ENCODE measurements around the gene CSNK2A3.

Gene CSNK2A3

DNA sequence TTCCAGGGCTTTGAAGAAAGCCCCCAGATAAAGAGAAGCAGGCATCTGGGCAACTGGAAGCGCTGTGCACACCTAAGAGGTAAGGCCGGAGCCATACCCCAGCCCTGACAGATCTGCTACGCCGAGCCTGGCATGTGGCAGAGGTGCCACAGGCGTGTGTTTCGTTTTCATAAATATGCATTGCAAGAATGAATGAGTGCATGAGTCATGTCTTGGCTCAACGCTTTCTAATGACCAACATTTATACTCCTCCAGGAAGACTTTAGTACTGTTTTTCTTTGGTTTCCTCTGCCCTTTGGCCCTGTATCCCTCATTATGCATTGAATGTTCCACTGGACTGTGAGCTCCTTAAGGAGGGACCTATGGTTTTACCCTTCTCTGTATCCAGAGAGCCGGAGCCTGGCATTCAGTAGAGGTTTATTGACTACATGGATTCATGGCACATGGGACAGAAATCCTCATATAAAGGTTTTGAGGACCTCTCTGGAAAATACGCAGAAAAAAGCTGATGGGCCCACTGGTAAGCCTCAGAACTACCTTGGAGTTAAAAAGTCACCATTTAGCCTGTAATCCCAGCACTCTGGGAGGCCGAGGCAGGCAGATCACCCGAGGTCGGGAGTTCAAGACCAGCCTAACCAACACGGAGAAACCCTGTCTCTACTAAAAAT, 38.9 kb upstream of the CSNK2A3 start:
- Histone ChIP-seq H3K27me3 (ENCODE audit: control insufficient read depth in 5 of 5, insufficient read depth in 4 of 5, low read length in 5 of 5) (peaks cover 0 to 7% (median 0%) of the 10 kb centered on the region in 5 donors), H3K4me1 (ENCODE audit: control insufficient read depth in 5 of 5, insufficient read depth in 5 of 5, low read length in 5 of 5) (peaks cover 3 to 16% (median 6%) of the 10 kb centered on the region in 5 donors), H3K27ac (ENCODE audit: low read depth, low read length) (no peak overlapping the region), H3K36me3 (ENCODE audit: control insufficient read depth in 5 of 5, insufficient read depth in 5 of 5, low read length in 5 of 5) (no peaks in the 10 kb centered on the region), H3K9me3 (ENCODE audit: control insufficient read depth in 5 of 5, low read length in 5 of 5) (no peaks in the 10 kb centered on the region), H3K9ac (ENCODE audit: low read length in 5 of 5) (no peak overlapping the region), H3K4me3 (ENCODE audit: low read depth in 1 of 5, low read length in 5 of 5) (no peak overlapping the region)

DNA sequence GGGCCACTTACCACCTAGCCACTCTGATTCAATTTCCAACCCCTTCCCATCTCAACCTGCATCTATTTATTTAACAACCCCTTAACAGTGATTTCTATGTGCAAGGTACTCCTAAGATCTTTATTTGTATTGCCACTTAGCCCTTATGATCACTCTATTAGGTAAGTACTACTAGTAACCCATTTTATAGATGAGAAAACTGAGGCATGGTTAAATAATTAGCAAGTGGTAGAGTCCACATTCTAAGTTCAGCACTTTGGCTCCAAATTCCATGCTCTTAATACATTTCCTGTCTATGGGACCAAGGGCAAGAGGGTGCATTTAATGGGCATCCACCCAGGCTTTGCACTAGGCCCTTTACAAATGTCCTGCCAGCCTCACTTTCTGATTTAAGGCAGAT, 38.1 kb upstream of the CSNK2A3 start:
- H3K4me1 ChIP-seq (ENCODE audit: control insufficient read depth in 5 of 5, insufficient read depth in 5 of 5, low read length in 5 of 5), result peaks cover 3 to 16% (median 6%) of the 10 kb centered on the region in 5 donors
- H3K4me3 ChIP-seq (ENCODE audit: low read depth in 1 of 5, low read length in 5 of 5), result no peak overlapping the region
- H3K9ac ChIP-seq (ENCODE audit: low read length in 5 of 5), result no peak overlapping the region
- no peaks in the 10 kb centered on the region for H3K36me3 ChIP-seq (ENCODE audit: control insufficient read depth in 5 of 5, insufficient read depth in 5 of 5, low read length in 5 of 5)
- H3K27me3 ChIP-seq (ENCODE audit: control insufficient read depth in 5 of 5, insufficient read depth in 4 of 5, low read length in 5 of 5), result peaks cover 0 to 4% (median 0%) of the 10 kb centered on the region in 5 donors
- no peaks in the 10 kb centered on the region for H3K9me3 ChIP-seq (ENCODE audit: control insufficient read depth in 5 of 5, low read length in 5 of 5)
- no peak overlapping the region for H3K27ac ChIP-seq (ENCODE audit: low read depth, low read length)

DNA sequence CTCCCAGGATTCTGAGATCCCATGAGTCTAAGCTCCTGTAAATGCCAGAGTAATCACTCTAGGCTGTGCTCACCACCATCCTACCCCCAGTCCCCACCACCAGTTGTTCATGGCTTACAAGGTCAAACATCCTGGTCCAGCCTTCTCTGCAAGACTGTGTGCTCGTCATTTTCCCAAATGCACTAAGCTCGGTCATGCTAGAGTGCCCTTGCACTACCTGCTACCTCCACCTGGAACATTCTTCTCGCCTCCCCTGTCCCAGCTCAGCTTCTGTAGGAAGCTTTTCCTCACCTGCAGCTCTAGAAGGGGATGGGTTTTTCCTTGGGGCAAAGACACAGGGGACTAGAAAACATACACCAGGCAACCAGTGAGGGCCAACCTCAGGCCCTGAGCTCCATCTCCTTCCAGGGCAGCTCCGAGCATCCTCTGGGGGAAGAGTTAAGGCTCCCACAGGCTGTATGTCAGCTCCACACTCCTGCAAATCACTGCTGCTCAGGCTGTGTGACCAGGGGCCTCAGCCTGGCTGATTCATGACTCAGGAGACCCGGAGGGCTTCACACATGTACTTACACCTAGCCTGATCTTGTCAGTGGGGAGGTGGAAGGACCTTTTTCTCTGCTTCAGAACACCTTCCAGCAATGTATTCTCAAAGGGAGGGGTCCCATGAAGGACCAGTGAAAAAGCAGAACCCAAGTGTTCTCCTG, 37.2 kb upstream of the CSNK2A3 start:
- peaks cover 3 to 16% (median 6%) of the 10 kb centered on the region in 5 donors for H3K4me1 ChIP-seq (ENCODE audit: control insufficient read depth in 5 of 5, insufficient read depth in 5 of 5, low read length in 5 of 5)
- peaks cover 0 to 4% (median 0%) of the 10 kb centered on the region in 5 donors for H3K27me3 ChIP-seq (ENCODE audit: control insufficient read depth in 5 of 5, insufficient read depth in 4 of 5, low read length in 5 of 5)
- no peak overlapping the region for H3K9ac ChIP-seq (ENCODE audit: low read length in 5 of 5)
- no peak overlapping the region for H3K27ac ChIP-seq (ENCODE audit: low read depth, low read length)
- H3K36me3 ChIP-seq (ENCODE audit: control insufficient read depth in 5 of 5, insufficient read depth in 5 of 5, low read length in 5 of 5), result no peaks in the 10 kb centered on the region
- no peaks in the 10 kb centered on the region for H3K9me3 ChIP-seq (ENCODE audit: control insufficient read depth in 5 of 5, low read length in 5 of 5)
- no peak overlapping the region for H3K4me3 ChIP-seq (ENCODE audit: low read depth in 1 of 5, low read length in 5 of 5)

DNA sequence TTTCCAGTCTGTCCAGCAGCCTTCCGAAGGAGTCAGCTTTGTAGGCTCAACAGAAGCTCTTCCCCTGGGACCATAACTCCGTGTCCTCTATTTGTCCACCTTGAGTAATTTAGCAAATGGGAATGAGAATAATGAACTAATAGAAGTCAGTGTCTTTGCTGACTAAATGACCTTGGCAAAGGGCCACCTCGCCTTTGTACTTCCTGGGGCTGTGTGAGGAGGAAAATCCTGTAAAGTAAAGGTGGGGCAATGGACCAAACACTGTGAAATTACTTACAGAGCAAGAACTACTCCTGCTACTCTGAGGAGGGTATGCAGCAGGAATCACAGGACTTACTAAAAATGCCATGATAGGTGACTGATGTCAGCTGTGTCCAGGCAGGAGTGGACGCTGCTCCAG, 36.2 kb upstream of the CSNK2A3 start:
- H3K36me3 ChIP-seq (ENCODE audit: control insufficient read depth in 5 of 5, insufficient read depth in 5 of 5, low read length in 5 of 5), result no peaks in the 10 kb centered on the region
- no peak overlapping the region for H3K9ac ChIP-seq (ENCODE audit: low read length in 5 of 5)

DNA sequence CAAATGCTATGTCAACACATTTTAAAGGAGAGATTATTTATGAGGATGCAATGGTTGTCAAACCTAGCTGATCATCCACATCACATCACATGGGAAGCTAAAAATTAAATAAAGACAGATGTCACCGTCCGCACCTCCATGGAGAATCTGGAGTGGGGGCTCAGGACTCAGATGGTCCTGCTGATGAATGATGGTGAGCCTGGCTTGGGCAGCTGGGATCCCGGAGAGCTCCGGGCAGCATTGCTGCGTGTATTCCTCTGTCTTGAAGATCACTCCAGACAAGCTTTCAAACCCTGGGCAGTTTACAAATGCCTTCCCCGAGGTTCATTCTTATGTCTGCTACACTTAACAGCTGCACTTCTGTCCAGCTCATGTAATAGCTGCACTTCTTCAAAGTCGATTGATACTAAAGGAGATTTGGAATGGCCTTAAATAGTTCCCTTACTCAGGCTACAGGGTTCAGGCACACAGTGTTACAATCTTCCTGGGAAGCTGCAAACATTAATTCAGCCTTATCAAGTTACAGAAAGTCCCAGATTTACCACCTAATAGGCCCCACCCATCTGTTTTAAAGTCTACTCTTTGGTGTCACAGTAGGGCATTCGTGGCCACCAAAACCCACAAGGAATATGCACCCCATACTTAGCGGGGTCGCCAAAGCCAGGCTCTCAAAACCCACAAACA, 34.7 kb upstream of the CSNK2A3 start:
- H3K36me3 ChIP-seq (ENCODE audit: control insufficient read depth in 5 of 5, insufficient read depth in 5 of 5, low read length in 5 of 5), result no peaks in the 10 kb centered on the region
- H3K4me1 ChIP-seq (ENCODE audit: control insufficient read depth in 5 of 5, insufficient read depth in 5 of 5, low read length in 5 of 5), result peaks cover 3 to 16% (median 7%) of the 10 kb centered on the region in 5 donors
- H3K9me3 ChIP-seq (ENCODE audit: control insufficient read depth in 5 of 5, low read length in 5 of 5), result no peaks in the 10 kb centered on the region
- H3K27me3 ChIP-seq (ENCODE audit: control insufficient read depth in 5 of 5, insufficient read depth in 4 of 5, low read length in 5 of 5), result no peaks in the 10 kb centered on the region
- H3K4me3 ChIP-seq (ENCODE audit: low read depth in 1 of 5, low read length in 5 of 5), result no peak overlapping the region
- no peak overlapping the region for H3K27ac ChIP-seq (ENCODE audit: low read depth, low read length)
- no peak overlapping the region for H3K9ac ChIP-seq (ENCODE audit: low read length in 5 of 5)

More for the DNA sequence above, 36.2 kb upstream of the CSNK2A3 start:
- Histone ChIP-seq H3K9me3 (ENCODE audit: control insufficient read depth in 5 of 5, low read length in 5 of 5) (no peaks in the 10 kb centered on the region), H3K27ac (ENCODE audit: low read depth, low read length) (no peak overlapping the region), H3K4me1 (ENCODE audit: control insufficient read depth in 5 of 5, insufficient read depth in 5 of 5, low read length in 5 of 5) (peaks cover 3 to 16% (median 6%) of the 10 kb centered on the region in 5 donors), H3K27me3 (ENCODE audit: control insufficient read depth in 5 of 5, insufficient read depth in 4 of 5, low read length in 5 of 5) (no peaks in the 10 kb centered on the region), H3K4me3 (ENCODE audit: low read depth in 1 of 5, low read length in 5 of 5) (no peak overlapping the region)

DNA sequence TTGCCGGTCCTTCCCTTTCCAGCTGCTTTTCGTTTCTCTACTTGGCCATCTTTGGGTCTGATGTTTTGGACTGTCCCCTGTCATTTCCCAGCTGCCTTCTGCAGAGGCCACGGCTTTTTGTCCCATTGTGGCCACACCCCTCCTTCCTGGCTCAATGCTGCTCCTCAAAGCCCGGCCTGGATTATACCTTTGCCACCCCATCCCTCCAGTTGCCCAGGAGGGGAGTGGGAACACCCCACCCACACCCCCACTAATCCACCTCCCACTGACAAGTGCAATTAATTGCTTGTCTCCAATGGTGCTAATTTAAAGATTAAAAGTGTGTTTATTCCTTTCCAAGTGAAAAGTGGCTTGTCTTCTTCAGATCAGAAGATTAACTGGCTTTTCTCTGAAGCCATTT, 34.2 kb upstream of the CSNK2A3 start:
- no peak overlapping the region for H3K4me3 ChIP-seq (ENCODE audit: low read depth in 1 of 5, low read length in 5 of 5)
- no peak overlapping the region for H3K27ac ChIP-seq (ENCODE audit: low read depth, low read length)
- no peaks in the 10 kb centered on the region for H3K27me3 ChIP-seq (ENCODE audit: control insufficient read depth in 5 of 5, insufficient read depth in 4 of 5, low read length in 5 of 5)
- peaks cover 3 to 17% (median 7%) of the 10 kb centered on the region in 5 donors for H3K4me1 ChIP-seq (ENCODE audit: control insufficient read depth in 5 of 5, insufficient read depth in 5 of 5, low read length in 5 of 5)
- H3K9me3 ChIP-seq (ENCODE audit: control insufficient read depth in 5 of 5, low read length in 5 of 5), result no peaks in the 10 kb centered on the region
- H3K36me3 ChIP-seq (ENCODE audit: control insufficient read depth in 5 of 5, insufficient read depth in 5 of 5, low read length in 5 of 5), result no peaks in the 10 kb centered on the region
- H3K9ac ChIP-seq (ENCODE audit: low read length in 5 of 5), result no peak overlapping the region

DNA sequence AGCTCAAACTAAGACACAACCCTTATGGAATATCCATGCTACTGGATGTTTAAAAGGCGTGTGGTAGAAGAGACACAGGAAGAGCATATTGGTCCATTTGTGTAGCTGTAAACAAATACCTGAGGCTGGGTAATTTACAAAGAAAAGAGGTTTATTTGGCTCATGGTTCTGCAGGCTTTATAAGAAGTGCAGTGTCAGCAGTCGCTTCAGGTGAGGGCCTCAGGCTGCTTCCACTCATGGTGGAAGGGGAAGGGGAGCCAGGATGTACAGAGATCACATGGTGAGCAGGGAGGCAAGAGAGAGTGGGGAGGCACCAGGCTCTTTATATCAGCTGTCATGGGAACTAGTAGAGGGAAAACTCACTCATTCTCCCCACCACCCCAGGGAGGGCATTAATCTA, 31.8 kb upstream of the CSNK2A3 start:
- peaks cover 0 to 17% (median 4%) of the 10 kb centered on the region in 5 donors for H3K4me1 ChIP-seq (ENCODE audit: control insufficient read depth in 5 of 5, insufficient read depth in 5 of 5, low read length in 5 of 5)
- no peak overlapping the region for H3K4me3 ChIP-seq (ENCODE audit: low read depth in 1 of 5, low read length in 5 of 5)

DNA sequence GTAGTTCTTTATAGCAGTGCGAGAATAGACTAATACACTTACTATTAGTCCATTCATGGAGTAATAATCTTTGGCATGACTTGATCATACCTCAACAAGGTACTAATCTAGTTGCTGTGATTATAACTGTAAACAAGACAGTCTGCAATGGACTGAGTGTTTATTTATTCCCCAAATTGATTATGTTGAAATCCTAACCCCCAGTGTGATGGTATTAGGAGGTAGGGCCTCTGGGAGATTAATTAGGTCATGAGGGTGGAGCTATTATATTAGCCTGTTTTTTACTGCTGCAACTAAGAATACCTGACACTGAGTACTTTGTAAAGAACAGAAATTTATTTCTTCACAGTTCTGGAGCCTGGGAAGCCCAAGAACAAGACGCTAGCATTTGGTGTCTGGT, 30.9 kb upstream of the CSNK2A3 start:
- H3K9me3 ChIP-seq (ENCODE audit: control insufficient read depth in 5 of 5, low read length in 5 of 5), result no peaks in the 10 kb centered on the region
- no peak overlapping the region for H3K9ac ChIP-seq (ENCODE audit: low read length in 5 of 5)
- H3K36me3 ChIP-seq (ENCODE audit: control insufficient read depth in 5 of 5, insufficient read depth in 5 of 5, low read length in 5 of 5), result no peaks in the 10 kb centered on the region
- no peak overlapping the region for H3K4me3 ChIP-seq (ENCODE audit: low read depth in 1 of 5, low read length in 5 of 5)
- H3K27ac ChIP-seq (ENCODE audit: low read depth, low read length), result no peak overlapping the region
- H3K4me1 ChIP-seq (ENCODE audit: control insufficient read depth in 5 of 5, insufficient read depth in 5 of 5, low read length in 5 of 5), result peaks cover 0 to 9% (median 4%) of the 10 kb centered on the region in 5 donors
- H3K27me3 ChIP-seq (ENCODE audit: control insufficient read depth in 5 of 5, insufficient read depth in 4 of 5, low read length in 5 of 5), result no peaks in the 10 kb centered on the region

More for the DNA sequence above, 31.8 kb upstream of the CSNK2A3 start:
- Histone ChIP-seq H3K9ac (ENCODE audit: low read length in 5 of 5) (no peak overlapping the region), H3K9me3 (ENCODE audit: control insufficient read depth in 5 of 5, low read length in 5 of 5) (no peaks in the 10 kb centered on the region), H3K27me3 (ENCODE audit: control insufficient read depth in 5 of 5, insufficient read depth in 4 of 5, low read length in 5 of 5) (no peaks in the 10 kb centered on the region), H3K36me3 (ENCODE audit: control insufficient read depth in 5 of 5, insufficient read depth in 5 of 5, low read length in 5 of 5) (no peaks in the 10 kb centered on the region), H3K27ac (ENCODE audit: low read depth, low read length) (no peak overlapping the region)

DNA sequence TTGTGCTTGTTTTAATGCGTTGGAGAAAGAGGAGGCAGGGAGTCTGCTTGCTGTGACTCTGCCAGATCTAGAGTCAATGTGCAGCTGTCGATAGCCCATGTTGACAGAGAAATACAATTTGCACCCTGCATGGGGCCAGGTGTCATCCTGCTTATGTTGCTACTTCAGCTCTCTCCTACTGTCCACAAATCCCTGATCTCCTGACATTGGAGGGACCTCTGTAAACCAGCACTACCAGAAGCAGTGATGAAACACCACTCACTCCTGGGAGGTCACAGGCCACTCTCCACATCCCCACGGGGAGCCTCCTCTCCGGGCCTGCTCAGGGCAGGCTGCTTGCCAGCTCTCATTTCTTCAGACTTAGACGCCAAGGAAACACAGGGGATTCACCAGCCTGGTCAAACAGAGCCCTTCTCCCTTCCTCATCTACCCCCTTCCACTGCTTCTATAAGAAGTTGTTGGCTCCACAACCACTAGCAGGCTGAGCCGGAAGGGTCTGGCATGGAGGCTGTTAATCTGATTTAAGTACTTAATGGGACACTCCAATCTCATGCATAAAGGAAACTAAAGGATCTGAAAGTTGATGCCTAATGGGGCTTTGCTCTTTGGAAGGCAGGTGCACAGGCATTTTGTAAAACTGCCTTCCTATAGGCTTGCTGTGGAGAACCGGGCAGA, 29.9 kb upstream of the CSNK2A3 start:
- no peak overlapping the region for H3K9ac ChIP-seq (ENCODE audit: low read length in 5 of 5)
- no peaks in the 10 kb centered on the region for H3K9me3 ChIP-seq (ENCODE audit: control insufficient read depth in 5 of 5, low read length in 5 of 5)
- no peak overlapping the region for H3K27ac ChIP-seq (ENCODE audit: low read depth, low read length)
- peaks cover 0 to 9% (median 4%) of the 10 kb centered on the region in 5 donors for H3K4me1 ChIP-seq (ENCODE audit: control insufficient read depth in 5 of 5, insufficient read depth in 5 of 5, low read length in 5 of 5)
- H3K36me3 ChIP-seq (ENCODE audit: control insufficient read depth in 5 of 5, insufficient read depth in 5 of 5, low read length in 5 of 5), result peaks cover 0 to 5% (median 0%) of the 10 kb centered on the region in 5 donors
- H3K4me3 ChIP-seq (ENCODE audit: low read depth in 1 of 5, low read length in 5 of 5), result no peak overlapping the region
- no peaks in the 10 kb centered on the region for H3K27me3 ChIP-seq (ENCODE audit: control insufficient read depth in 5 of 5, insufficient read depth in 4 of 5, low read length in 5 of 5)
